Measurements from ENCODE around the gene BLTP3A. TPM values are rescaled to one million over a fixed set of nuclear protein-coding genes. Genes with fewer than 3 reads are reported as not detected.

Gene BLTP3A
- polyA plus RNA-seq, 3 donors from 2014 or later: 0.83 to 2.8 (median 2.0) TPM

- H3K27ac Mint-ChIP-seq: no peak overlapping the region
- no peak for DNase-seq
- H3K4me3 Mint-ChIP-seq: no peak overlapping the region
- H3K27me3 Mint-ChIP-seq (ENCODE audit: low read depth in 3 of 3): peaks cover 0 to 2% (median 2%) of the 10 kb centered on the region in 3 donors
- H3K9me3 Mint-ChIP-seq: no peaks in the 10 kb centered on the region
- H3K36me3 Mint-ChIP-seq: peaks cover 9 to 32% (median 23%) of the 10 kb centered on the region in 3 donors
- H3K4me1 Mint-ChIP-seq: no peaks in the 10 kb centered on the region
Measured at GRCh38 chr6:34832942-34833341, 41.1 kb downstream of the BLTP3A start.

GRCh38 chr6:34834789-34835518 lies 43.1 kb downstream of the BLTP3A start:
- peaks cover 0 to 2% (median 0%) of the 10 kb centered on the region in 3 donors for H3K27me3 Mint-ChIP-seq (ENCODE audit: low read depth in 3 of 3)
- no peak overlapping the region for H3K4me3 Mint-ChIP-seq
- no peaks in the 10 kb centered on the region for H3K4me1 Mint-ChIP-seq
- no peaks in the 10 kb centered on the region for H3K9me3 Mint-ChIP-seq
- H3K36me3 Mint-ChIP-seq: peaks cover 10 to 43% (median 17%) of the 10 kb centered on the region in 3 donors
- no peak for DNase-seq
- H3K27ac Mint-ChIP-seq: no peak overlapping the region

- no peak overlapping the region for H3K4me3 Mint-ChIP-seq
- no peaks in the 10 kb centered on the region for H3K4me1 Mint-ChIP-seq
- H3K27me3 Mint-ChIP-seq (ENCODE audit: low read depth in 3 of 3): peaks cover 0 to 2% (median 0%) of the 10 kb centered on the region in 3 donors
- peaks cover 10 to 39% (median 17%) of the 10 kb centered on the region in 3 donors for H3K36me3 Mint-ChIP-seq
- H3K9me3 Mint-ChIP-seq: no peaks in the 10 kb centered on the region
- no peak overlapping the region for H3K27ac Mint-ChIP-seq
- no peak for DNase-seq
Measured at GRCh38 chr6:34836008-34836407, 44.1 kb downstream of the BLTP3A start.

DNA sequence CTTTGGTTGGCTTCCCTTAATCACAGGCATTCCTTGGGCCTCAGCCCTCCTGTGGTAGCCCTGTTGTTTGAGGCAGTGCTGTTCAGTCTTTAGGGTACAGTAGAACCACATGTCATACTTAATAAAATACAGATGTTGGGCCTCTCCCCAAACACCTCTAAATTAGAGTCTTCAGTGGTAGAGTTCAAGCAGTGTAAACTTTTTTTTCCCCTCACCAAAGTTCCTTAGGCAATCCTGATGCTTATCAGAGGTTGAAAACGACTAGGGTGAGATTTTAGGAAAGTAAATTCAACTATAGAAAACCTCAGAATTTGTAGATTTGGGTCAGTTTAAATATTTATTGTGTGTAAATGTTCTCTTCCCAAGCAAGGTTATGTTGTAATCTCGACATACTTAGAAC lies 44.6 kb downstream of the BLTP3A start:
- no peaks in the 10 kb centered on the region for H3K4me1 Mint-ChIP-seq

GRCh38 chr6:34837528-34837927 lies 45.6 kb downstream of the BLTP3A start:
- no peak overlapping the region for H3K4me3 Mint-ChIP-seq
- H3K27ac Mint-ChIP-seq: no peak overlapping the region

More for the DNA sequence above, 44.6 kb downstream of the BLTP3A start:
- no peak overlapping the region for H3K4me3 Mint-ChIP-seq
- H3K36me3 Mint-ChIP-seq: peaks cover 10 to 39% (median 17%) of the 10 kb centered on the region in 3 donors
- H3K27ac Mint-ChIP-seq: no peak overlapping the region
- peaks cover 0 to 2% (median 0%) of the 10 kb centered on the region in 3 donors for H3K27me3 Mint-ChIP-seq (ENCODE audit: low read depth in 3 of 3)
- DNase-seq: no peak
- no peaks in the 10 kb centered on the region for H3K9me3 Mint-ChIP-seq

DNA sequence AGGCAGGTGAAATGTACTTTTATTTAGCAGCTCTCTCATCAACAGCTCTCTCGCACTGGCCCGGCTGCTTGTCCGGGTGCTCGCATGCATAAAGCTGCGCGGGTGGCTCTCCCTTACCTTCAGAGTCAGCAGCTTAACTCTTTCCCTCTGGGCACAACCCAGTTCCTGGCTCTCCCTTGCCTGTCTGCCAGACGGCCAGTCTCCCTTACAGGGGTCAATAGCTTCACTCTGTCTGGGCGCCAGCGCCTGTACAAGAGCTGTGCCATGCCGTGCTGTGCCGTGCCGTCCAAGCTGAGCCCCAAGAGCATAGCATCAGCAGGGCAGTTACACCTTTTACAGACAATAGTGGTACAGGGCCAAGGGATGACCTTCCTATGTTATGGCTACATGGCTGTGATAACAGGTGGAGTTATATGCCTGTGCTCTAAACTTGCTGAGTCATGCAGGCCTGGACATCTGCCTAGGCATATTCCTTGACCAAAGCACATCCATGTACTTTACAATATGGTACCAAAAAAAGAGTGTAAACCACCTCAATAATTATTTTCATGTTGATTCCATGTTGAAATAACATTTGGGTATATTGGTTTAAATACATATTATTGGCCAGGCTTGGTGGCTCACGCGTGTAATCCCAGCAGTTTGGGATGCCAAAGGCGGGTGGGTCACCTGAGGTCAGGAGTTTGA lies 47.9 kb downstream of the BLTP3A start:
- Mint-ChIP-seq H3K36me3 (peaks cover 10 to 35% (median 12%) of the 10 kb centered on the region in 3 donors), H3K9me3 (no peaks in the 10 kb centered on the region), H3K4me1 (no peaks in the 10 kb centered on the region), H3K27me3 (ENCODE audit: low read depth in 3 of 3) (no peaks in the 10 kb centered on the region), H3K4me3 (no peak overlapping the region), H3K27ac (no peak overlapping the region)
- no peak for DNase-seq

More at GRCh38 chr6:34837528-34837927, 45.6 kb downstream of the BLTP3A start:
- no peaks in the 10 kb centered on the region for H3K4me1 Mint-ChIP-seq
- peaks cover 0 to 2% (median 0%) of the 10 kb centered on the region in 3 donors for H3K27me3 Mint-ChIP-seq (ENCODE audit: low read depth in 3 of 3)
- no peak for DNase-seq
- no peaks in the 10 kb centered on the region for H3K9me3 Mint-ChIP-seq
- H3K36me3 Mint-ChIP-seq: peaks cover 10 to 40% (median 17%) of the 10 kb centered on the region in 3 donors

Other genes starting within 250 kb of the BLTP3A start
- gene SPDEF, start 235.8 kb upstream of the BLTP3A start, polyA plus RNA-seq: not detected
- 10 to 100 TPM; 16.5 to 26.8 (median 19.3) TPM for gene ILRUN, start 95.3 kb upstream of the BLTP3A start, polyA plus RNA-seq
- 100 to 1,000 TPM; 266 to 481 (median 325) TPM for gene SNRPC, start 34.6 kb upstream of the BLTP3A start, polyA plus RNA-seq
- 10 to 100 TPM; 15.8 to 20.5 (median 20.4) TPM for gene TAF11, start 96.0 kb downstream of the BLTP3A start, polyA plus RNA-seq
- gene ANKS1A, start 97.2 kb downstream of the BLTP3A start, polyA plus RNA-seq: 1 to 10 TPM; 1.3 to 4.3 (median 1.6) TPM